ENCODE results near the gene SERBP1.

Gene SERBP1

GRCh38 chr1:67437961-67438360 is 7.8 kb upstream of the SERBP1 start:
- H3K4me2 ChIP-seq (ENCODE audit: low read length), result no peak overlapping the region
- H3K4me3 ChIP-seq (ENCODE audit: low read length), result no peak overlapping the region
- H4K20me1 ChIP-seq (ENCODE audit: control insufficient read depth, insufficient read depth, low read depth, low read length), result no peaks in the 10 kb centered on the region
- H3K9me2 ChIP-seq (replicated peaks; ENCODE audit: control insufficient read depth, low read length), result no peaks in the 10 kb centered on the region
- no peaks in the 10 kb centered on the region for H3K36me3 ChIP-seq (ENCODE audit: control insufficient read depth, low read length)
- no peaks in the 10 kb centered on the region for H3K9me3 ChIP-seq (ENCODE audit: control insufficient read depth, insufficient read depth, low read length)
- no peak overlapping the region for H3K27ac ChIP-seq (ENCODE audit: low read depth, low read length)
- TF ChIP-seq EZH2phosphoT487 (IDR thresholded peaks at IDR 0.05; ENCODE audit: borderline replicate concordance, low read length), result no peak
- TF ChIP-seq, protein P1, sequence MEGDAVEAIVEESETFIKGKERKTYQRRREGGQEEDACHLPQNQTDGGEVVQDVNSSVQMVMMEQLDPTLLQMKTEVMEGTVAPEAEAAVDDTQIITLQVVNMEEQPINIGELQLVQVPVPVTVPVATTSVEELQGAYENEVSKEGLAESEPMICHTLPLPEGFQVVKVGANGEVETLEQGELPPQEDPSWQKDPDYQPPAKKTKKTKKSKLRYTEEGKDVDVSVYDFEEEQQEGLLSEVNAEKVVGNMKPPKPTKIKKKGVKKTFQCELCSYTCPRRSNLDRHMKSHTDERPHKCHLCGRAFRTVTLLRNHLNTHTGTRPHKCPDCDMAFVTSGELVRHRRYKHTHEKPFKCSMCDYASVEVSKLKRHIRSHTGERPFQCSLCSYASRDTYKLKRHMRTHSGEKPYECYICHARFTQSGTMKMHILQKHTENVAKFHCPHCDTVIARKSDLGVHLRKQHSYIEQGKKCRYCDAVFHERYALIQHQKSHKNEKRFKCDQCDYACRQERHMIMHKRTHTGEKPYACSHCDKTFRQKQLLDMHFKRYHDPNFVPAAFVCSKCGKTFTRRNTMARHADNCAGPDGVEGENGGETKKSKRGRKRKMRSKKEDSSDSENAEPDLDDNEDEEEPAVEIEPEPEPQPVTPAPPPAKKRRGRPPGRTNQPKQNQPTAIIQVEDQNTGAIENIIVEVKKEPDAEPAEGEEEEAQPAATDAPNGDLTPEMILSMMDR (IDR thresholded peaks at IDR 0.05; ENCODE audit: low read depth, low read length, poor library complexity, severe bottlenecking), result no peak
- H3K27me3 ChIP-seq (ENCODE audit: control insufficient read depth, low read length), result no peaks in the 10 kb centered on the region
- peaks cover 16% of the 10 kb centered on the region for H3K4me1 ChIP-seq (ENCODE audit: control insufficient read depth, low read length)
- no peaks in the 10 kb centered on the region for H3K79me2 ChIP-seq (ENCODE audit: control insufficient read depth, low read length)
- H3F3A ChIP-seq (ENCODE audit: control insufficient read depth, insufficient read depth), result peaks cover 3% of the 10 kb centered on the region; the same call in 1 of the 2 replicates

GRCh38 chr1:67436511-67437055 is 6.4 kb upstream of the SERBP1 start:
- Histone ChIP-seq H3K9me2 (replicated peaks; ENCODE audit: control insufficient read depth, low read length) (no peaks in the 10 kb centered on the region), H3K4me1 (ENCODE audit: control insufficient read depth, low read length) (peaks cover 30% of the 10 kb centered on the region), H3K27me3 (ENCODE audit: control insufficient read depth, low read length) (no peaks in the 10 kb centered on the region), H3K27ac (ENCODE audit: low read depth, low read length) (no peak overlapping the region), H3K79me2 (ENCODE audit: control insufficient read depth, low read length) (peaks cover 8% of the 10 kb centered on the region), H3F3A (ENCODE audit: control insufficient read depth, insufficient read depth) (peaks cover 11% of the 10 kb centered on the region), H3K36me3 (ENCODE audit: control insufficient read depth, low read length) (no peaks in the 10 kb centered on the region), H3K4me3 (ENCODE audit: low read length) (no peak overlapping the region), H3K4me2 (ENCODE audit: low read length) (no peak overlapping the region), H4K20me1 (ENCODE audit: control insufficient read depth, insufficient read depth, low read depth, low read length) (no peaks in the 10 kb centered on the region), H3K9me3 (ENCODE audit: control insufficient read depth, insufficient read depth, low read length) (no peaks in the 10 kb centered on the region)
- TF ChIP-seq, protein P1 (IDR thresholded peaks at IDR 0.05; ENCODE audit: low read depth, low read length, poor library complexity, severe bottlenecking), result no peak
- TF ChIP-seq EZH2phosphoT487 (IDR thresholded peaks at IDR 0.05; ENCODE audit: borderline replicate concordance, low read length), result no peak

GRCh38 chr1:67434491-67434890 is 4.3 kb upstream of the SERBP1 start:
- H3K36me3 ChIP-seq (ENCODE audit: control insufficient read depth, low read length), result peaks cover 5% of the 10 kb centered on the region
- H3K9me2 ChIP-seq (replicated peaks; ENCODE audit: control insufficient read depth, low read length), result no peaks in the 10 kb centered on the region
- no peak for TF ChIP-seq EZH2phosphoT487 (IDR thresholded peaks at IDR 0.05; ENCODE audit: borderline replicate concordance, low read length)
- TF ChIP-seq, protein P1 (IDR thresholded peaks at IDR 0.05; ENCODE audit: low read depth, low read length, poor library complexity, severe bottlenecking), result no peak
- peaks cover 23% of the 10 kb centered on the region for H3K79me2 ChIP-seq (ENCODE audit: control insufficient read depth, low read length)
- H3K27me3 ChIP-seq (ENCODE audit: control insufficient read depth, low read length), result no peaks in the 10 kb centered on the region
- H3K4me2 ChIP-seq (ENCODE audit: low read length), result no peak overlapping the region; the same call in 1 of the 2 replicates
- no peak overlapping the region for H3K27ac ChIP-seq (ENCODE audit: low read depth, low read length)
- H3K9me3 ChIP-seq (ENCODE audit: control insufficient read depth, insufficient read depth, low read length), result no peaks in the 10 kb centered on the region
- no peaks in the 10 kb centered on the region for H4K20me1 ChIP-seq (ENCODE audit: control insufficient read depth, insufficient read depth, low read depth, low read length)
- peaks cover 36% of the 10 kb centered on the region for H3K4me1 ChIP-seq (ENCODE audit: control insufficient read depth, low read length)
- H3F3A ChIP-seq (ENCODE audit: control insufficient read depth, insufficient read depth), result peaks cover 20% of the 10 kb centered on the region
- H3K4me3 ChIP-seq (ENCODE audit: low read length), result no peak overlapping the region
